ENCODE measurements around the gene FBXO46.
"Not testable (repeated sequence)": the region's sequence is repeated elsewhere in the genome, so short reads cannot be mapped to it uniquely, and the experiment has no call there.

The FBXO46 gene

DNA sequence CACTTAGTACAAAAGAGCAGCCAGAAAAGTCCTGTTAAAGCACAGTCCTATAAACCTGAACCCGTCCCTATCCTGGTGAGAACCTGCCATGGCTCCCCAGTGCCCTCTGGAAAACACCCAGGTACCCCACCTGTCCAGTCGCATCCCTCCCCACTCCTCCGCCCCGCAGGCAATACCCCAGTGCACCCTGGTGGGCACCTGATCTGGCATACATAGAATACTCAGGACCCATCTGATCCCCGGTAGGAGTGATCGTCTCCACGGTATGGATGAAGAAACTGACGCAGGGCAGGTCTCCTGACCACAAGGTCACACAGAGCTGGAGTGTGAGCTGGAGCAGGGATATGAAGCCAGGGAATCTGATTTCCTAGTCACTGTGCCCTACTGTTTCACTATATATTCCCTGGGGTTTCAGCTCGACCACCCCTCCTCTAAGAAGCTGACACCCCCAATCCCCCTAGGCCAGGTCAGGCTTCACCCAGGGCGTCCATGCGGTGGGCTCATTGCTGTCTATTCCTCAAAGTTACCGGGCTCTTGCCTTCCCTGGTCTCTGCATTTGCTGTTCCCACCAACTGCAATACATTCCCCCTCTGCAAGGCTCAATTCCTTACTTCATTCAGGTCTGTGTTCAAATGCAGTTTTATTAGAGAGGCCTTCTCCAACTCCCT, 12.6 kb downstream of the FBXO46 start:
- DNase-seq: no peak

DNA sequence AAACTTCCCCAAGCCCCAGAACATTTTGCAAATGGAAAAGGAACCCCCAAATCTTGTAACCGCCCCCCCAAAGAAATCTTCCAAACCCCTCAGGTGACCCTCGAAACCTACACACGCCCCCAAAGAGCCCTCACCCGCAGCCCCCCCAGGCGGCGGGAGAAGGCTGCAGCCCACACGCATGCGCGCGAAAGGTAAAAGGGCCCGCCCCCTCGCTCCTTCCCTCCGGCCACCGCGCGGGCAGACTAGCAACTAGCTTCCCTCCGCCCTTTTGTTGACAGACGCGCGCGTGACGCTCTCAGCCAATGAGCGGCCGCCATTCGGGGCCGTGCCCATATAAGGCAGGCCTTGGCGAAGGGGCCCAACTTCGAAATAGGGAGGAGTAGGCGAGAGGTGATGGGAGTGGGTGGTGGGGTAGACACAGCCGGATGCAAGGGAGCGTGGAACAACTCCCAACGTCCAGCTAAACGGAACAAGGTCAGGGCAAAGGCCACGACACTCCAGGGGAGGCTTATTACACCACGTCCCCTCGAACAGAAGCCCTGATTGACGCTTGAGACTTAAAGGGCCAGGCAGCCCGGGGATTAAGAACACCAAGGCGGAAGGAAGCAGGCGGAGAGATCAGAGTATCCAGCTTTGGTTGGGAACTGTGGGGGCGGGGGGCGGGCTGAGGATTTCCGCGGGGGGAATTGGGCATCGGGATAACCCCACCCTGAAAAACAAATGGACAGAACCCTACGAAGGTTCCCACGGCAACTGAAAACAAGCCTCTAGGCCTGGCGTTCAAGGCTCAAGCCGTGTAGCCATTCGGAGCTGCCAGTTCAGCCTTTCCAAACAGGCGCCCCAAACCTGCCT, 13.3 kb downstream of the FBXO46 start:
- peak; percentile 96 for DNase-seq

DNA sequence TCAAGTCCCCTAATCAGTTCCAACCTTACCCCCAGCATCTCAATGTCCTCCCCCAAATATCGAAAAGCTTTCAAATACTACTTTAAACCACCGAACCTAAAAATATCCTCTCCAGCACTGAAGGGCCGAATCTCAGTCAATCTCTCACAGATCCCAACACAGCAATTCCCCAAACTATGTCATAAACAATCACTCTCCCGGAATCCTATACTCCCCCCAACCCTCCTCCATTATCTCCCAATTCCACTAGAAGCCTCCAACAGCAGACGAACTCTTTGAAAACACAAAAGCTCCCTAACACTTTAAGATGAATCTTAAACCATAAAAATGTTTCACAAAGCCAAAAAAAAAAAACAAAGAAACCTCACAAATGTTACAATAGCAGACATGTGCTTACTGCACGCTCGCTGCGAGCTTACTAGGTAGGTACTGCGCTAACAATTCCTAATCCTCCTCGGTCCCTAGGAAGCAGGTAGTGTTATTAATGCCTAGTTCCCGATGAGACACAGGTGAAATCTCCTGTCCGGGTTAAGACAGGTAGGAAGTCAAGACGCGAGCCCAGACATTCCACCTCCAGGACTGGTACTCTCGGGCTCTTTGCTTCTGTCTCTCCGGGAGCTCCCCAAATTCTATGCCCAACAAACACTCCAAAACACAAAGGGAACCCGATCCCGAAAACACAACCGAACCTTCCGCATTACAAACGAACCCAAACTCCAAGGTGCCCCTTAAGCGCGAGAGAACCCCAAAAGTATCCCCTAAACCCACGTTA, 14.2 kb downstream of the FBXO46 start:
- no peak for DNase-seq

DNA sequence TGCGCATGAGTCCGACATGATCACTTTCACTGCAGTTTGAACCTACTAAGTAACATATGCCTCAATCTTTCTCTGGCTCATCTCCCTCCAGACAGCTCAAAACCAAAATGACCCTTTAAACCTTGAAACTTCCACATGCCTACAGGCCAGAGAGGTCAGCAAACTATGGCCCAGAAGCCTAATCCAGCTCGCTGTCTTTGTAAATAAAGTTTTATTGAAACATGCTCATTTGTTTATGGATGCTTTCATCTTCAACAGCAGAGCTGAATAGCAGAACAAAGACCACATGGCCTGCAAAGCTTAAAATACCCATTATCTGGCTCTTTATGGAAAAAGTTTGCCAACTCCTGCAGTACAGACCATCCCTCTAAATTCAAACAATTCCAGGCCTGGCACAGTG, 15.6 kb downstream of the FBXO46 start:
- DNase-seq: no peak

DNA sequence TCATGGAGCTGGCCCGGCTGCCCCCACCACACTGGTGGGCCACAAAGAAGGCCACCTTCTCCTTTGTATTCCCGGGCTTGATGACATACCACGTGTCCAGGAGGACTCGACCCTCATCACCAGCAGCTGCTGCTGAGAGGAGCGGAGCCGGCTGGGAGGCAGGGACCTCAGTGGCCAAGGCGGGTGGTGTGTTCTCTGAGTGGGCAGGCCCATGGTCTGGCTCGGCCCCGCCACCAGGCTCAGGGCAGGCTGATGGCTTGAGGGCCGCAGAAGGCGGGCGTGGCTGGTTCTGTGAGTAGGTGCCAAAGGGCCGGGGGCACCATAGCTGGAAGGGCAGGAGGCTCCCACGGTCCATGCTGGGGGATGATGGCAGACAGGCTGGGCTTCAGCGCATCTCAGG, 17.6 kb downstream of the FBXO46 start:
- no peak for DNase-seq

DNA sequence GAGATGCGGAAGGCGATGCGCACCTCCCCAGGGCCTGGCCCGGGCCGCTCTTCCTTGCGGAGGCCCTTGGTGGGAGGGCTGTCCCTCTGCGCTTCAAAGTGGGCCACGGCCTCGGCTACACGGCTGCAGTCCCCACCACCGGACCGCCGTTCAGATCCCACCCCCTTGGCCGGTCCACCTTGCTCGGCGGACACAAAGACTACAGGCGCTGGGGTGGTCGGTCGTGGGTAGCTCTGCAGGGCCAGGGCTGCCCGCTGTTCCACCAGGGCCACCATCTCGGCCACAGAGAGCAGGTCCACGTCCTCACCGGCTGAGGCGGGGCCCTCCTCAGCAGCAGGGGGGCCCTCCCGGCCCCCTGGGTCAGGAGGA, 18.0 kb downstream of the FBXO46 start:
- no peak for DNase-seq

DNA sequence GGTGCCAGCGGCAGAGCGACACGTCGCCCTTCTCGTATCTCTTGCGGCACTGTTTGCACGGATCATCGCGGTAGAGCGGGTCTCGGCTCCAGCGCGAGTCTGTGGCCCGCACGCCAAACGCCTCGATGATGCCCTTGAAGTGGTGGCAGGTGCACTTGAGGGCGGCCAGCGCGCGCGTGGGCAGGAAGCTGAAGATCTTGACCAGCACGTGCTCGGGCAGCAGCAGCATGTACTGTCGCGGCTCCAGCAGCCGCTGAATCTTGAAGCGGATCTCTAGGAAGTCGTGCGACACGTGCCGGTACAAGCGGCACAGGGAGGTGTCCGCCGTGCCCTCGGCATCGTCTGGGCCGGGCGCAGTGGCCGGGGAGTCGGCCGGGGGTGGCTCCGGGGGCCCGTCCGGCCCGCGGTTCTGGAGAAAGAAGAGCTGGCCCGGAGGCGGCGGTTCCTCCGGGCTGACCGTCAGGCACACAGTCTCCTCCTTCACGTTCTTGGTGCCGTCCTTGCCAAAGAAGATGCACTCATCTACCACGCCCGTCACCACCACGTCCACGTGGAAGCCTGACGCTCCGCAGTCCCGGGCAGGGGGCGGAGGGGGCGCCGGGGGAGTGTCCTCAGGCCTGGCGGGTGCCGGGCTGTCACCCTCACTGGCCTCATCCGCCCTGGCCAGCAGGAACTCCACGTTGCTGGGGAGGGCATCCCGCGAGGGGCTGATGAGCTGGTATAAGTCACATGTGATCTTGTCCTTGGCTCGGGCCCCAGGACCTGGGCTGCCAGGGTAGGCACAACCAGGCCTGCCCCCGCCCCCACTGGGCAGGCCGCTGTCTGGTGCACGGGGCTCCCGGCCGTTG, 18.6 kb downstream of the FBXO46 start:
- DNase-seq: no peak

DNA sequence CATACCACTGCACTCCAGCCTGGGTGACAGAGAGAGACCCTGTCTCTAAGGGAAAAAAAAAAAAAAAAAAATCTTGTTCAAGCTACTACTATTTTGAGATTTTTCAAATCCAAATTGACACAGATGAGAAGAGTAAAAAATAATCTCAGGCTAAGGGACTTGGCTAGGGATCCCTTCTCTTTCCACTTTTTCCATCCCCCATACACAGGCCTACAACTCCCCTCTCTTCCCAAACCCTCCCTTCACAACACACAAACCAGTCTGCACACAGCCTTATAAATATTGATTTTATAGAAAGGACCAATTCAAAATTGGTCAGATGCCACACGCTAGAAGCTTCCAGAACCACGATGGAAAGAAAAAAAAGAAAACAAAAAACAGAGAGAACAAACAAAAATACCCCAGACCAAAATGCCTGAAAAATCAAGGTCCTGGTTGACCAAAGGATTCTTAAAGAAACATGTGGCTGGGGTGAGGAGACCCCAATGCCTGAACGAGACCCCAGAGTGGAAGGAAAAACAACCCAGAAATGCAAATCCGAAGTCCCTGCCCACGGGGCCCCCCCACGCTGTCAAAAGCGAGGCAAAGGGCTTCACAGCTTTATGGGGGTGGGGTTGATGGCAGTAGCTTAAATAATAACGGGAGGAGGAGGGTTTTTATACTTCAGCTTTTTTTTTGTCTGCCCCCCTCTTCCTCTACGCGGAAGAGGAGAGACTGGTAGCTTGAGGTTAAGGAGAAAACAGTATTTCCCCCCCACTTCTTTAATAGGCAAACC, 20.2 kb downstream of the FBXO46 start:
- DNase-seq: no peak

DNA sequence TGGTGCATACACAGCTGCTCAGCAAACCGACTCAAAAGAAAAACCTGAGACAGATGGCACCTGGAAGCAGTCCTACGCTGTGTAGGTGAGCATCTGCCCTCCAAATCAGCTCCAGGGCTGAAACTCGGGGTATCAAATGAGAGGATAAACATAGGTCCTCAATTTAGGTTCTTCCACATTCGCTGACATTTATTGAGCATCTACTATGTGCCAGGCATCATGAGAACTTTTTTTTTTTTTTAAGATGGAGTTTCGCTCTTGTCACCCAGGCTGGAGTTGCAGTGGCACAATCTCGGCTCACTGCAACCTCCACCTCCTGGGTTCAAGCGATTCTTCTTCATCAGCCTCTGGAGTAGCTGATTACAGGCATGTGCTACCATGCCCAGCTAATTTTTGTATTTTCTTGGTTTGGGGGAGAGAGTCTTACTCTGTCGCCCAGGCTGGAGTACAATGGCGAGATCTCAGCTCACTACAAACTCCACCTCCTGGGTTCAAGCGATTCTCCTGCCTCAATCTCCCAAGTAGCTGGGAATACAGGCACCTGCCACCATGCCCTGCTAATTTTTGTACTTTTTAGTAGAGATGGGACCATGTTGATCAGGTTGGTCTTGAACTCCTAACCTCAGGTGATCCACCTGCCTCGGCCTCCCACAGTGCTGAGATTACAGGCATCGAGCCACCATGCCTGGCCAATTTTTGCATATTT, 24.8 kb downstream of the FBXO46 start:
- no peak for DNase-seq

DNA sequence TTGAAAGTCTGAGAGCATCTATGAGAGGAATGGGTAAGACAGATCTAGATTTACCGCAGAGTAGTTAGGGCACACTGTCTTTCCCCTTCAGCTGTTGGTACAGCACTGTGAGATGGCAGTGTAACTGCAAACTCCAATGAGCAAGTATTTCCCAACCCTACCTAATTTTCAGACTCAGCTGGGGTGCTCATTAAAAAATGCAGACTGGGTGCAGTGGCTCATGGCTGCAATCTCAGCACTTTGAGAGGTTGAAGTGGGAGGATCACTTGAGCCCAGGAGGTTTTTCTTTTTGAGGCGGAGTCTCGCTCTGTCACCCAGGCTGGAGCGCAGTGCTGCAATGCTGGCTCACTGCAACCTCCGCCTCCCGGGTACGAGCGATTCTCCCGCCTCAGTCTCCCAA, 25.6 kb downstream of the FBXO46 start:
- no peak for DNase-seq

DNA sequence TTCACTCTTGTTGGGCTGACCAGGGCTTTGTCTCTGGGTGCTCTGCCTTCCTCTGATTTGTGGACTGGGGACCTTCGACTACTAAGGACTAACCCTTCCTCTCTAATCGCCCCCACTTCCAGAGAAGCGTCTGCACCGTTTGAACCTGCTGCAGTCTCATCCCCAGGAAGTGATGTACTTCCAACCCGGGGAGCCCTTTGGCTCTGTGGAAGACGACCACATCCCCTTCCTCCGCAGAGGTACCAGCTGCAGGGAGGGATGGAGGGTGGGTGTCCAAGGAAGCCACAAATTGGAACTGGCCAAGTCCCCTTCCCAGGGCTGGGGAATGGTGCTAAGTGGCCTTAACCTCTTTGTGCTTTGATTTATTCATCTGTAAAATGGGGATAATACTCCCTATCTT, 29.0 kb downstream of the FBXO46 start:
- no peak for DNase-seq

DNA sequence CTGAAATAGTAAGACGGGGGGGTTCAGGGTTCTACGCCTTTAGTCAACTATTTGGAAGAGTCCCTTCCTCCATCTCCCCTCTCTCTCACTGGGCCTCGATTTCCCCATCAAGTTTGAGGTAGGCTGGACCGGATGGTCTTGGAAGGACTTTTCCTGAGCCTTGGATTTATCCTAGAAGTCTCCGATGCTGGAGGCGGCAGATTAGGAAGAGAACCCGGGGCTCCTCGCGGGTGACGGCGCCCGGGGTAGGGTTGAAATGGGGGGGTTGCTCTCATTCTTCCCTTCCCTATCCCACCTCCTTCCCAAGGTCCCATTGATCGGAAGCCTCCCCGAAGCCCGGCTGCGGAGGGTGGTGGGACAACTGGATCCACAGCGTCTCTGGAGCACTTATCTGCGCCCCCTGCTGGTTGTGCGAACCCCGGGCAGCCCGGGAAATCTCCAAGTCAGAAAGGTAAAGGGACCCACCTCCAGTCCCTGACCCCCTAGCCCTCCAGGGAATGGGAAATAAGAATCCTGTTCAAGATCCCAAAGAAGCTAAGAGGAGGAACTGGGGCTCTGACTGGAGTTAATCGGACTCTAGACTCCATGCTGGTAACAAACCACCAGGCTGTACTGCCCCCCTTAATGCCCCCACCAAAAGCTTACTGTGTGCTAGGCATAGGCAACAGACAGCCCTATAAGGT, 37.4 kb downstream of the FBXO46 start:
- peak; percentile 59 for DNase-seq

DNA sequence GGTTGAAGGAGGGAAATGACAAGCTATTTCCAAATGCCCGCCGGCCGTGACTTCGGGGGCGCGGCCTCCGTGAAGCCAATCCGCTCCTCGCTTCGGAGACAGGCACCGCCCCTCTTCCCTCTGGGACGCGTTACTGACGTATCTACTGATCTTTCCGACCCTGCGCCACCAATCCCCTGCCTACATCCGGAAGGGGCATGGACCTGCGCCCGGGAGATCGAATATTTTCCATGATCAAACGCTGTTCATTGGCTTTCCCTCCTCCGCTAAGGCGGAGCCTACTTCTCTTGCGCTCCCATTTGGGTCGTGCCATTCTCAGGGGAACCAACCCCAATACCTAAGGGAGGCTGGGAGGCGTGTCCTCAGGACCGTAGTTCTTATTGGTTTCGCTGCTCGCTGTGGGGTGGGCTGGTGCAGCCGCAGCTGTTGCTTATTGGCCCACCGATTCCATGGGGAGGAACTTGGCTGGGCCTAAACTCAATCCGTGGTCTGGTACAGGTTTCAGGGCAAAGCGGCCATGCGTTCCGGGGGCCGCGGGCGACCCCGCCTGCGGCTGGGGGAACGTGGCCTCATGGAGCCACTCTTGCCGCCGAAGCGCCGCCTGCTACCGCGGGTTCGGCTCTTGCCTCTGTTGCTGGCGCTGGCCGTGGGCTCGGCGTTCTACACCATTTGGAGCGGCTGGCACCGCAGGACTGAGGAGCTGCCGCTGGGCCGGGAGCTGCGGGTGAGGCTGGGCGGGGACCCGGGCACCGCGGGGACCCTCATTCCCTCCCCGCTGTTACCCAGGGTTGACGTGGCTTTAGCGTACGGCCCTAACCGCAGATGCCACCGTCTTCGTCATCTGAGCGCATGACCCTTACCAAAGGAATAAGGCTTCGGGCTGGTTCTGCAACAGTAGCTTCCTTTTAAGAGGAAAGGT, 38.2 kb downstream of the FBXO46 start, which contains the start of gene QPCTL:
Gene QPCTL, plus strand, starts transcription at position 480 of the 919 bp plus-strand sequence. Its CDS starts 38 bp downstream, at position 518.
- DNase-seq: peak; percentile 98

DNA sequence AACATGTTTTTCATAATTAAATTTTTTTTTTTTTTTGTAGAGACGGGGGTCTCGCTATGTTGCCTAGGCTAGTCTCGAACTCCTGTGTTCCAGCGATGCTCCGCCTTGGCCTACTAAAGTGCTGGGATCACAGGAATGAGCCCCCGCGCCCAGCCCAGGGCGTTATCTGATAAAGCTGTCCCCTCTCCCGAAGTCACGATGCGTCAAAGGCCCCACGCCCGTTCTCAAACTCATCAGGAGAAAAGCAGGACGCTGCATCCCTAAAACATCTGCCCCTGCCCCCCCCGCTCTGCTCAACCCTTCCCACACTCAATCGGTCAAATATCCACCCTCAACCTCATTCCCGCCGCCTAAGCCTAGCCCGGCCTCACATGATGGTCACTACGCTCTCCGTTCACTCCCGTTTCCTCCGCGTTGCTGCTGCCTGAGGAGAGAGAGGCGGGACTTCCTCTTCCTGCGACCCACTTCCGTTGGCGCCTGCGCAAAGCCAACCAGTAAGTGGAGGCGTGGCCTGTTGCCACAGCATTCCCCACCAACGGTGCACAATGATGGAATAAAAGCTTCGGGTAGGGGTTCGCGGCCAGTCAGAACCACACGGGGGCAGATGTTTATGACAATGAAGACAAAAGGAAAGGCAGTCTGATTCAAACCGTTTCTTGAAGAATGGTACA, 39.0 kb downstream of the FBXO46 start, which contains the start of gene SNRPD2:
Gene SNRPD2, minus strand, starts transcription at position 438 of the 671 bp plus-strand sequence. Its CDS starts 65 bp downstream, at position 373.
- peak; percentile 91 for DNase-seq

DNA sequence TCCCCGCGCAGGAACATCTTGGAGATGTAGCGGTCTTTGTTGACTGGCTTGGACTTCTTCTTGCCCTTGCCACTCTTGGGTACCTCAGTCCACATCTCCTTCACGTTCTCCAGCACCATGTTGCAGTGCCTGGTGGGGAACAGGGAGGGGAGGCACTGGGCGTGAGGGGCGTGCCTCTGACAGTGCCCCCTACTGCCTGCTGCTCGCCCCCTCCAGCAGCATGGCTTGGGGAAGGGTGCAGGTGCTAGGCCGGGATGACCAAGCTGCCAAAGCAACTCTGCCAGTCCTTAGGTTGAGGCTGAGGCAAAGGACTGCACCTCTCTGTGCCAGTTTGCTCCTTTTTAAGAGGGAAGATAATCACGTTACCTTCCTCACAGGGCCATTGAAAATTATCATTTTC, 43.1 kb downstream of the FBXO46 start:
- no peak for DNase-seq

DNA sequence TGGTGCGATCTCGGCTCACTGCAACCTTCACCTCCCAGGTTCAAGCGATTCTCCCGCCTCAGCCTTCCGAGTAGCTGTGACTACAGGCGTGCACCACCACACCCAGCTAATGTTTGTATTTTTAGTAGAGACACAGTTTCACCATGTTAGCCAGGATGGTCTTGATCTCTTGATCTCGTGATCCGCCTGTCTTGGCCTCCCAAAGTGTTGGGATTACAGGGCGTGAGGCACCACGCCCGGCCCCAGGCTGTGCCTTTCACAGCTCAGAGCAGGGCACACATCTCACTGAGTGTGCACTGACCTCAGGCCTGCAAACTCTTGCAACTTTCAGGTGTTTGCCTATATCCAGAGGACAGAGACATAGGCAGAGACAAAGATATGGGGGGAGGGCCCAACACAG, 45.7 kb downstream of the FBXO46 start:
- not testable (repeated sequence) for DNase-seq

DNA sequence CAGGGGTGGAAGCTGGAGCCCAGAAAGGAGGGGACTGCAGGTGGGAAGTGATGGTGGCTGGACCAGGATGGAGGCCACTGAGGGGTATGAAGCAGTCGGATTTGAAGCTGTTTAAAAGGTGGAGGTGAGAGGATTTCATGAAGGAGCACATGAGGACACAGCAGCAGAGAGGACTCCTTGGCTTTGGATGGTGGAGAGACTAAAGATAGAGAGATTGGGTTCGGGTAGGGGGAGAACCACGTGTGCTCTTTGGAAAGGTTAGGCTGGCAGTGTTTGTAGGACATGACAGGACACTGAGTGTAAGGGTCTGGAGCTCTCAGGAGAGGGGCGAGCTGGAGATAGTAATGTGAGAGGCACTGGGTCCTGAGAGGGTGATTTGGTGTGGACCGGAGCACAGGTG, 47.8 kb downstream of the FBXO46 start:
- no peak for DNase-seq

DNA sequence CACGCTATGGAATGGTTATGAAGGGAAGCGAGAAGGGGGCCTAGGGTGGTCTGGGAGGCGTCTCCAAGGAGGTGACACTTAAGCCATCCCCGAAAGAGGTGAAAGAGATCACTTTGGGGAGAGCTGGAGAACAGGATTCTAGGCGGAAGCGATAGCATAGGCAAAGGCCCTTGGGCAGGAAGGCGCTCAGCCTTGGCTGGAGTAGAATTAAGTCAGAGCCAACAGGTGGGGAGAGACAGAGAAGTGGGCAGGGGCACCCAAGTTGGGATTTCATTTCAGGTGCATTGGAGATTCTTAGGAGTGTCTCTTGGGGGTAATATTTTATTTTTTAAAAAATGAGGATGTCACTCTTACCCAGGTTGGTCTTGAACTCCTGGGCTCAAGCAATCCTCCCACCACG, 48.6 kb downstream of the FBXO46 start:
- DNase-seq: no peak

All from NCI-H345 (cell line).